ENCODE results near the gene SNF8. TPM values are rescaled to one million over a fixed set of nuclear protein-coding genes. Genes with fewer than 3 reads are reported as not detected.

The SNF8 gene
- total RNA-seq, 4 donors from 2014 or later = 41.1 to 80.1 (median 63.6) TPM

DNA sequence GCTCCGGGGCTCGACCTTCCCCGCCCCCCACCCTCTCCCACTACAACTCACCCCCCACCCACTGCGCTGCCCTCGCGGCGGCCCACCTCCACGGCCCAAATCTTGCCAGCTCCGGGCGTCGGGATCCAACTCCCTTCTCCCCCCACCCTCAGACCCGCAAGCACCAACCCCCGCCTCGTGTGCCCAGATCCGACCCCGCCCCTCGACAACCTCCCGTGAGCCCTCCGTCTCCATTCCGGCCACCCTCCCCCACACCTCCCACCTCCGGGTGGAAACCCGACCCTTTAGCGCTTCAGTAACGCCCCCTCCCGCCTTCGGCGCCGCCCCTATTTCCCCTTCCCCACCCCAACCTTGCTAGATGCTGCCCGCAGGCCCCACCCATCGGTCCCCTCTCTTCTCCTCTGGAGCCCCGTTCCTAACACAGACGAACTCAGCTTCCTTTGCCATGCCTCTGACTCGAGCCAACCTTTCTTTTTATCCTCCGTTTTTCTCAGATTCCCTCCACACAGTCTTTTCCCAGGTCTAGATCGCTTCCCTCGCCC, 35.7 kb downstream of the SNF8 start:
- H3K36me3 ChIP-seq = peaks cover 13% of the 10 kb centered on the region
- TF ChIP-seq, protein P1, sequence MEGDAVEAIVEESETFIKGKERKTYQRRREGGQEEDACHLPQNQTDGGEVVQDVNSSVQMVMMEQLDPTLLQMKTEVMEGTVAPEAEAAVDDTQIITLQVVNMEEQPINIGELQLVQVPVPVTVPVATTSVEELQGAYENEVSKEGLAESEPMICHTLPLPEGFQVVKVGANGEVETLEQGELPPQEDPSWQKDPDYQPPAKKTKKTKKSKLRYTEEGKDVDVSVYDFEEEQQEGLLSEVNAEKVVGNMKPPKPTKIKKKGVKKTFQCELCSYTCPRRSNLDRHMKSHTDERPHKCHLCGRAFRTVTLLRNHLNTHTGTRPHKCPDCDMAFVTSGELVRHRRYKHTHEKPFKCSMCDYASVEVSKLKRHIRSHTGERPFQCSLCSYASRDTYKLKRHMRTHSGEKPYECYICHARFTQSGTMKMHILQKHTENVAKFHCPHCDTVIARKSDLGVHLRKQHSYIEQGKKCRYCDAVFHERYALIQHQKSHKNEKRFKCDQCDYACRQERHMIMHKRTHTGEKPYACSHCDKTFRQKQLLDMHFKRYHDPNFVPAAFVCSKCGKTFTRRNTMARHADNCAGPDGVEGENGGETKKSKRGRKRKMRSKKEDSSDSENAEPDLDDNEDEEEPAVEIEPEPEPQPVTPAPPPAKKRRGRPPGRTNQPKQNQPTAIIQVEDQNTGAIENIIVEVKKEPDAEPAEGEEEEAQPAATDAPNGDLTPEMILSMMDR (IDR thresholded peaks at IDR 0.05) = no peak
- TF ChIP-seq EP300 (IDR thresholded peaks at IDR 0.05) (no peak), POLR2A (IDR thresholded peaks at IDR 0.05) (no peak), POLR2AphosphoS5 (IDR thresholded peaks at IDR 0.05) (no peak)
- H3K4me1 ChIP-seq = peaks cover 39% of the 10 kb centered on the region
- H3K27me3 ChIP-seq = no peaks in the 10 kb centered on the region
- H3K9me3 ChIP-seq = no peaks in the 10 kb centered on the region
- DNase-seq (ENCODE audit: low spot score in 2 of 2) = peak; percentile 84 to 90
- peak overlapping the region; percentile 96 for H3K27ac ChIP-seq
- peak overlapping the region; percentile 96 for H3K4me3 ChIP-seq
- WGBS = 2% methylated on average over 28 of the region's 36 CpGs

DNA sequence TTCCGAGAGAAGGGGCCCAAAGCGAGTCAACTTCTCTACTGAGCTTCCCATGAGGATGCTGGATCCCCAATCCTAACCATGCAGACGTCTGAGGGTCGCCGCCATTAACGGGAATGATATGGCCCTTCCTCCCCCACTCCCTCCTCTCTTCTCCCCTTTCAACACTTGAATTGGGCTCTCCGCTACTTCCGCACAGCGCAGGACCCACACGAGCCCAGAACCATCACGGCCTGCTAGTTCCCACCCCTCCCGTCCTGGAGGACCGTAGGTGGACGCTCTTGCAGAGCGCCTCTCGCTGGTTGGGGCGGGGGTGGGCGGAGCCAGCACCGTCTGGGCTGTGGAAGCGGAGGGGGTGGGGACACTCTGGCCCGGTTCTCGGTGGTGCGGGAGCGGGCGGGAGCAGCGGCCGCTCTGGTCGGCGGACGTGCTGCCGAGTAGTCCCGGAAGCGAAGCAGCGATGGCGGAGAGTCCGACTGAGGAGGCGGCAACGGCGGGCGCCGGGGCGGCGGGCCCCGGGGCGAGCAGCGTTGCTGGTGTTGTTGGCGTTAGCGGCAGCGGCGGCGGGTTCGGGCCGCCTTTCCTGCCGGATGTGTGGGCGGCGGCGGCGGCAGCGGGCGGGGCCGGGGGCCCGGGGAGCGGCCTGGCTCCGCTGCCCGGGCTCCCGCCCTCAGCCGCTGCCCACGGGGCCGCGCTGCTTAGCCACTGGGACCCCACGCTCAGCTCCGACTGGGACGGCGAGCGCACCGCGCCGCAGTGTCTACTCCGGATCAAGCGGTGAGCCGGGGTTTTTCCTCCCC, 36.4 kb downstream of the SNF8 start, which contains the start of gene UBE2Z:
Gene UBE2Z, plus strand, starts transcription at position 361 of the 797 bp plus-strand sequence. Its CDS starts 97 bp downstream, at position 458.
- WGBS = under 1% methylated on average over 37 of the region's 81 CpGs
- TF ChIP-seq EP300 (IDR thresholded peaks at IDR 0.05) = peak; percentile 49
- TF ChIP-seq POLR2AphosphoS5 (IDR thresholded peaks at IDR 0.05) = peak; percentile 15 to 94 (median 82)
- TF ChIP-seq, protein P1 (IDR thresholded peaks at IDR 0.05) = no peak
- peak; percentile 40 to 69 for TF ChIP-seq POLR2A (IDR thresholded peaks at IDR 0.05)
- H3K4me1 ChIP-seq = peaks cover 39% of the 10 kb centered on the region
- peak; percentile 96 for DNase-seq (ENCODE audit: low spot score in 2 of 2)
- no peaks in the 10 kb centered on the region for H3K9me3 ChIP-seq
- H3K36me3 ChIP-seq = peaks cover 6% of the 10 kb centered on the region
- peak within 1 kb of the TSS; percentile 96 for H3K4me3 ChIP-seq
- peak within 1 kb of the TSS; percentile 96 for H3K27ac ChIP-seq
- no peaks in the 10 kb centered on the region for H3K27me3 ChIP-seq

DNA sequence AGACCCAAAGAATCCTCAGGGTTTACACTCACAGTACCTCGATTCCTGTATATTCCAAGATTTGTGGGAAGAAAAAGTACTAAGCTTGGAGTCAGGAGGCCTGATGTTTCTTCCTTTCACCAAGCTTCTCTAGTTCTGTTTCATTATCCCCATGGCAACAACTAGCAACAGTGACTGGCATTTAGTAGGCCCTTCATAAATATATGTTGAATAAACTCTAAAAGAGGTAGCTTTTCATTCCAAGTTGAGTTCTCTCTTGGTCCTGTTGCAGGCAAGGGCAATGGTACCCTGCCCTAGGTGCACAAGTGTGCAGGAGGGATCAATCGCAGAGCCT, 37.0 kb downstream of the SNF8 start:
- Histone ChIP-seq H3K27me3 (no peaks in the 10 kb centered on the region), H3K4me1 (peaks cover 36% of the 10 kb centered on the region), H3K36me3 (peaks cover under 1% of the 10 kb centered on the region), H3K4me3 (peak overlapping the region; percentile 96), H3K27ac (peak overlapping the region; percentile 96), H3K9me3 (no peaks in the 10 kb centered on the region)
- WGBS = 38% methylated on average over 2 of the region's 2 CpGs
- TF ChIP-seq POLR2A (IDR thresholded peaks at IDR 0.05) = no peak
- no peak for TF ChIP-seq EP300 (IDR thresholded peaks at IDR 0.05)
- TF ChIP-seq POLR2AphosphoS5 (IDR thresholded peaks at IDR 0.05) = no peak
- TF ChIP-seq, protein P1 (IDR thresholded peaks at IDR 0.05) = no peak
- DNase-seq (ENCODE audit: low spot score in 2 of 2) = no peak

DNA sequence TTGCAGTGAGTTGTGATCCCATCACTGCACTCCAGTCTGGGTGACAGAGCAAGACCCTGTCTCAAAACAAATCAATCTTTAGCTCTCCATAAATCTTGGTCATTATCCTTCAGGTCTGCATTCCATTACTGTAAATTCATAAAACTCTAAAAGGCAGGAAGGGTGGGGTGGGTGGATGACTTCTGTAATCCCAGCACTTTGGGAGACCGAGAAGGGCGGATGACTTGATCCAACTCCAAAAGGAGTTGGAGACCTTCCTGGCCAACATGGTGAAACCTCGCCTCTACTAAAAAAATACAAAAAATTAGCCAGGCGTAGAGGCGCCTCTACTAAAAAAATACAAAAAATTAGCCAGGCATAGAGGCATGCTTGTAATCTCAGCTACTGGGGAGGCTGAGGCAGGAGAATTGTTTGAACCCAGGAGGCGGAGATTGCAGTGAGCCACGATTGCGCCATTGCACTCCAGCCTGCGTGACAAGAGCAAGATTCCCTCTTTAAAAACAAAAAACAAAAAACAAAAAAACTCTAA, 38.6 kb downstream of the SNF8 start:
- DNase-seq (ENCODE audit: low spot score in 2 of 2) = no peak
- peaks cover 29% of the 10 kb centered on the region for H3K4me1 ChIP-seq
- no peaks in the 10 kb centered on the region for H3K27me3 ChIP-seq
- H3K36me3 ChIP-seq = no peaks in the 10 kb centered on the region
- 57% methylated on average over 9 of the region's 9 CpGs for WGBS
- TF ChIP-seq POLR2AphosphoS5 (IDR thresholded peaks at IDR 0.05) = no peak
- no peak for TF ChIP-seq POLR2A (IDR thresholded peaks at IDR 0.05)
- TF ChIP-seq EP300 (IDR thresholded peaks at IDR 0.05) = no peak
- TF ChIP-seq, protein P1 (IDR thresholded peaks at IDR 0.05) = no peak
- H3K9me3 ChIP-seq = no peaks in the 10 kb centered on the region
- no peak overlapping the region for H3K4me3 ChIP-seq
- no peak overlapping the region for H3K27ac ChIP-seq

DNA sequence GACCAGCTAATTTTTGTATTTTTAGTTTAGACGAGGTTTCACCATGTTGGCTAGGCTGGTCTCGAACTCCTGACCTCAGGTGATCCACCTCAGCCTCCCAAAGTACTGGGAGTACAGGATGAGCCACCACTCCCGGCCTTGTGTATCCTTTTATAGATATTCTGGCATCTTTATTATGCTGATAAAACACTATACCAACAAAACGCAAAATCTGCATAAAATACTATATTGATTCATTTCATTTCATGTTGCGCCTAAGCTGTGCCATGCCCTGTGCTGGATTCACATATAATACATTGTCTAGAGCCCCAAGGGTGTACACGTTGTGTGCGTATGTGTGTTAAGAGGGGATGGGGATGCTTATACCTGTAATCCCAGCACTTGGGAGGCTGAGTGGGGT, 40.2 kb downstream of the SNF8 start:
- WGBS = 91% methylated on average over 7 of the region's 7 CpGs
- no peak for TF ChIP-seq POLR2A (IDR thresholded peaks at IDR 0.05)
- TF ChIP-seq, protein P1 (IDR thresholded peaks at IDR 0.05) = no peak
- TF ChIP-seq POLR2AphosphoS5 (IDR thresholded peaks at IDR 0.05) = no peak
- TF ChIP-seq EP300 (IDR thresholded peaks at IDR 0.05) = no peak
- Histone ChIP-seq H3K27ac (no peak overlapping the region), H3K9me3 (no peaks in the 10 kb centered on the region), H3K36me3 (no peaks in the 10 kb centered on the region), H3K4me1 (peaks cover 13% of the 10 kb centered on the region), H3K4me3 (no peak overlapping the region), H3K27me3 (no peaks in the 10 kb centered on the region)
- DNase-seq (ENCODE audit: low spot score in 2 of 2) = no peak

Measured in suprapubic skin (tissue), 4 donors.